Gastroesophageal sphincter (tissue), 4 donors: ENCODE measurements around the gene TBPL2. TPM values are rescaled to one million over a fixed set of nuclear protein-coding genes. Genes with fewer than 3 reads are reported as not detected.

ENCODE experiments used
- ATAC-seq: fragments of 150-250 bp; one replicate; pipeline ENCODE4 v1.9.1; 2016; ENCODE audit warnings: mild to moderate bottlenecking, moderate library complexity
- H3K27ac ChIP-seq, 4 donors: fragments of 200-600 bp; sonication (generic) in 3 of 4; 1 replicate in 3 of 4; 2 replicates in 1 of 4; pipeline ENCODE4 v1.5.1; 2016 to 2019
- H3K27me3 ChIP-seq: fragments of 200-600 bp; sonication (generic); one replicate; pipeline ENCODE4 v1.5.1; 2019
- H3K36me3 ChIP-seq, 2 donors: fragments of 200-600 bp; sonication (generic); one replicate each; pipeline ENCODE4 v1.5.1; 2019; ENCODE audit warnings: control low read depth in 1 of 2
- H3K4me1 ChIP-seq, 3 donors: fragments of 200-600 bp; sonication (generic); 1 replicate in 2 of 3; 2 replicates in 1 of 3; pipeline ENCODE4 v1.5.1; 2016 to 2019; ENCODE audit warnings: control low read depth in 2 of 3
- H3K4me3 ChIP-seq, 2 donors: fragments of 200-600 bp; sonication (generic); one replicate each; pipeline ENCODE4 v1.5.1; 2019; ENCODE audit warnings: mild to moderate bottlenecking in 1 of 2, moderate library complexity in 1 of 2
- H3K9me3 ChIP-seq, 3 donors: fragments of 200-600 bp; sonication (generic); one replicate each; pipeline ENCODE4 v1.5.1; 2017 to 2019; ENCODE audit warnings: control low read depth in 2 of 3
- EP300 ChIP-seq: sonication (generic); formaldehyde crosslinking; IDR thresholded peaks from one replicate; pipeline ENCODE4 v1.6.1; 2017; ENCODE audit warnings: antibody characterized with exemption, mild to moderate bottlenecking
- POLR2A ChIP-seq, 2 donors: fragments of 450-650 bp; IDR thresholded peaks; one replicate each; pipeline ENCODE4 v1.6.1; 2017; ENCODE audit warnings: antibody characterized with exemption in 2 of 2, mild to moderate bottlenecking in 2 of 2, moderate library complexity in 1 of 2
- POLR2AphosphoS5 ChIP-seq: sonication (generic); formaldehyde crosslinking; IDR thresholded peaks from one replicate; pipeline ENCODE4 v1.6.1; 2017; ENCODE audit warnings: antibody characterized with exemption
- WGBS, 2 donors: methylation state at CpG; one replicate each; pipeline ENCODE4 v1.1.5; 2018; ENCODE audit warnings: low coverage in 1 of 2; 5-methylcytosine and 5-hydroxymethylcytosine counted together
- total RNA-seq, 4 donors: library from RNA; depleted of rRNA; stranded (reverse); fragments of >200 nt; gene quantifications; one replicate each; pipeline ENCODE4 v1.1.0, GENCODE V29; 2016
- TF ChIP-seq, protein P1 (sequence below), 4 experiments: fragments of 200-600 bp in 2 of 4; fragments of 450-650 bp in 2 of 4; sonication (generic) in 1 of 4; IDR thresholded peaks; one replicate each; pipeline ENCODE4 v1.5.1; 2017 to 2019; ENCODE audit warnings: antibody characterized with exemption in 4 of 4, mild to moderate bottlenecking in 2 of 4, moderate library complexity in 2 of 4

The TBPL2 gene
- total RNA-seq, 4 donors from 2014 or later: not detected

DNA sequence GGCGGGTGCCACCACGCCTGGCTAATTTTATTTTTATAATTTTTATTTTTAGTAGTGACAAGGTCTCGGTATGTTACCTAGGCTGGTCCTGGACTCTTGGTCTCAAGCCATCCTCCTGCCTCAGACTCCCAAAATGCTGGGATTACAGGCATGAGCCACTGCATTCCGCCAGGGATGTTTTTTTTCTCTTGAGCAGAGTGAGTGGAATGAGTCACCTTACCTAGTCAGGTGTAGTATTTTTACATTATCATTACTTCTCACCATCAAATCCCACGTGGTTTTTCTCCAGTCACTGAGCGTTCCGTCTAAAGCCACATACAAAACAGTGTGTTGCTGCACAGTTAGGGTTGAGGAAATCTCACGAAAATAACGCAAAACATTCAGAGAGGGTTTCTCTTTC, 870 bp upstream of the TBPL2 start:
- Histone ChIP-seq H3K9me3 (no peaks in the 10 kb centered on the region), H3K27ac (no peak overlapping the region), H3K36me3 (no peaks in the 10 kb centered on the region), H3K4me1 (peaks cover 0 to 4% (median 0%) of the 10 kb centered on the region in 3 donors), H3K27me3 (peaks cover 31% of the 10 kb centered on the region), H3K4me3 (no peak overlapping the region)
- TF ChIP-seq POLR2AphosphoS5 (no peak), EP300 (no peak), POLR2A (IDR thresholded peaks at IDR 0.05) (no peak)
- TF ChIP-seq, protein P1, sequence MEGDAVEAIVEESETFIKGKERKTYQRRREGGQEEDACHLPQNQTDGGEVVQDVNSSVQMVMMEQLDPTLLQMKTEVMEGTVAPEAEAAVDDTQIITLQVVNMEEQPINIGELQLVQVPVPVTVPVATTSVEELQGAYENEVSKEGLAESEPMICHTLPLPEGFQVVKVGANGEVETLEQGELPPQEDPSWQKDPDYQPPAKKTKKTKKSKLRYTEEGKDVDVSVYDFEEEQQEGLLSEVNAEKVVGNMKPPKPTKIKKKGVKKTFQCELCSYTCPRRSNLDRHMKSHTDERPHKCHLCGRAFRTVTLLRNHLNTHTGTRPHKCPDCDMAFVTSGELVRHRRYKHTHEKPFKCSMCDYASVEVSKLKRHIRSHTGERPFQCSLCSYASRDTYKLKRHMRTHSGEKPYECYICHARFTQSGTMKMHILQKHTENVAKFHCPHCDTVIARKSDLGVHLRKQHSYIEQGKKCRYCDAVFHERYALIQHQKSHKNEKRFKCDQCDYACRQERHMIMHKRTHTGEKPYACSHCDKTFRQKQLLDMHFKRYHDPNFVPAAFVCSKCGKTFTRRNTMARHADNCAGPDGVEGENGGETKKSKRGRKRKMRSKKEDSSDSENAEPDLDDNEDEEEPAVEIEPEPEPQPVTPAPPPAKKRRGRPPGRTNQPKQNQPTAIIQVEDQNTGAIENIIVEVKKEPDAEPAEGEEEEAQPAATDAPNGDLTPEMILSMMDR (IDR thresholded peaks at IDR 0.05): no peak
- WGBS, 2 donors: 88 to 95% methylated on average over 5 to 9 of the region's 9 CpGs
- no peak for ATAC-seq

DNA sequence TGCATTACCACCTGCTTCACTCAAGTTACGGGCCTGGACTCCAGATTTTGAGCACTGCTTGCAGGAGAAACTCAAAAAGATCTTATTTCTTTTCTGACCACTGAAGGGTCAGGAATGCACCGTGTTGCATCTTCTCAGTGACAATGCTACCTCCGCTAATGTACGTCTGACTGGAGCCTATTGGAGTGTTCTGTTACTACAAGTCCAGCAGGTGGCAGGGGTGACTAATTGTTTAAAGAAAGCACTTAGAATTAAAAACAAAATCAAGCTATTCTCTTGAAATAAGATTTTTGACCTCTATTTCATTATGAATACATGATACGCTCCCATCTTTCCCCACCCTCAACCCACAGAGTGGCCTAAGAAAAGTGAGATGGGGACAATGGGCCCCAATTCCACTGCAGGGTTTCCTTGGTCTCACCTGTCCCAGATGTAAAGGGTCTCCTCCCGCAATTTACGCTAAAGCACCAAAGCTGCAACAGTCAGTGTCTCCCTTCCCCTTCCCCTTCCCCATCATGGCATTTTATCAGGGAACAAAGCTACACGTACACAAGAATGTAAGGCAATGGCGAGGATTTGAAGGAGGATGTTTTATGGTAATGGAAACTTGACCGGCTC, 2.2 kb downstream of the TBPL2 start:
- no peak for ATAC-seq
- 34 to 35% methylated on average over 5 to 10 of the region's 10 CpGs for WGBS, 2 donors
- TF ChIP-seq, protein P1 (IDR thresholded peaks at IDR 0.05): peak in 3 of 4 experiments; percentile 26 to 49 (median 36)
- no peak for TF ChIP-seq POLR2AphosphoS5

DNA sequence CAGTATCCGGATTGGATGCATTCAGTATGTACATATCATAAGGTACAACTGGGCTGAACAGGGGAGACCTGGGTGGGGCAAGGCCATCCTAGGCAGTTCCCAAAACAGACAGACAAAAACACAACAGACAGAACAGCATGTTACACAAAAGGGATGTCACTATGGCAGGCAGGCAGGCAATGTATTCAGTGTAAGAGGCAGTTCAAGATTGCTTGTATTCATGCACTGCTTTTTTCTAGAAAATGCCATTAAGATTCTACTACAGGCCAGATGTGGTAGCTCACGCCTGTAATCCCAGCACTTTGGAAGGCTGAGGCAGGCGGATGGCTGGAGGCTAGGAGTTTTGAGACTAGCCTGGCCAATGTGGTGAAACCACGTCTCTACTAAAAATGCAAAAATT, 3.5 kb downstream of the TBPL2 start:
- no peaks in the 10 kb centered on the region for H3K4me1 ChIP-seq
- H3K36me3 ChIP-seq: no peaks in the 10 kb centered on the region
- no peak overlapping the region for H3K4me3 ChIP-seq
- ATAC-seq: no peak
- H3K9me3 ChIP-seq: no peaks in the 10 kb centered on the region
- WGBS, 2 donors: 60 to 80% methylated on average over 1 of the region's 4 CpGs
- TF ChIP-seq EP300 (no peak), POLR2A (IDR thresholded peaks at IDR 0.05) (no peak), POLR2AphosphoS5 (no peak)
- TF ChIP-seq, protein P1 (IDR thresholded peaks at IDR 0.05): no peak
- H3K27me3 ChIP-seq: peaks cover 31% of the 10 kb centered on the region
- no peak overlapping the region for H3K27ac ChIP-seq

More for the DNA sequence above, 2.2 kb downstream of the TBPL2 start:
- no peaks in the 10 kb centered on the region for H3K36me3 ChIP-seq
- peaks cover 31% of the 10 kb centered on the region for H3K27me3 ChIP-seq
- H3K4me1 ChIP-seq: no peaks in the 10 kb centered on the region
- no peak overlapping the region for H3K27ac ChIP-seq
- no peaks in the 10 kb centered on the region for H3K9me3 ChIP-seq
- no peak overlapping the region for H3K4me3 ChIP-seq

DNA sequence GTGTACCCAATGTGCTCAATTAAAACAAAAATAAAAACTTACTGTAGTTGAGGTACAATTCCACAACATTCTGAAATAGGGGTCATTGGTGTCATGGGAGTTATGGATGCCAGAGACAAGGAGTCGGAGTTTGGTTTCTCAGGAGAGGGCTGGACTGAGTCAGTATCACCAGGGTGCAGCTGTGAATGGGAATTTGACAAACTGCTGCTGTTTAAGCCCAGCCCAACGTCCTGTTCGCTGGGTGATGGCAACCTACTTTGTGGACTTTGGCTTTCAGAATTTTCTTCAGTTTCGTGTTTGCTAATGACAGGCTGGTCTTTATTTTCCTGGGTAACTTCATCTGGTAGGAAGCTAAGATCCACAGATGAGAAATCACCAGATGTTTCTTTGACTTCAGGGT, 3.9 kb downstream of the TBPL2 start:
- WGBS, 2 donors: 19 to 44% methylated on average over 3 to 4 of the region's 4 CpGs
- no peak overlapping the region for H3K4me3 ChIP-seq
- H3K9me3 ChIP-seq: no peaks in the 10 kb centered on the region
- H3K27ac ChIP-seq: no peak overlapping the region
- no peak for ATAC-seq
- TF ChIP-seq POLR2AphosphoS5: no peak
- H3K4me1 ChIP-seq: no peaks in the 10 kb centered on the region
- H3K27me3 ChIP-seq: peaks cover 31% of the 10 kb centered on the region
- H3K36me3 ChIP-seq: no peaks in the 10 kb centered on the region

DNA sequence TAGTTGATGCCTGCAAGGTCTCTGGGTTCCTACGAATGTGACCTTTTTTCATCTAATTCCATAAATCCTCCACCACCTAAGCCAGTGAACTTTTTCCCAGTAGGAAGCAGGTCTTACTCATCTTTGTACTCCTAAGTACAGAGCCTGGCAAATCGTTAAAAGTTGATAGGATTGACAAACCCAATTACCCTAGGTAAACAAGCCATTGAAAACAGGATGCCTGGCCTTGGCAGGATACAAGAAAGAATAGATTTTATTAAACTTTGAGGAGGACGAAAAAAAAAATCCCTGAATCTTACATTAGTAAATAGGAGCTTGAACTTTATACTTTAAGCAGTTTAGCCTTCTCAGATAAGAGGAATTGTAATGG, 5.6 kb downstream of the TBPL2 start:
- Histone ChIP-seq H3K9me3 (no peaks in the 10 kb centered on the region), H3K4me3 (no peak overlapping the region), H3K27ac (no peak overlapping the region), H3K27me3 (peaks cover 17% of the 10 kb centered on the region), H3K4me1 (no peaks in the 10 kb centered on the region), H3K36me3 (no peaks in the 10 kb centered on the region)
- TF ChIP-seq POLR2A (IDR thresholded peaks at IDR 0.05) (no peak), POLR2AphosphoS5 (no peak), EP300 (no peak)
- TF ChIP-seq, protein P1 (IDR thresholded peaks at IDR 0.05): no peak
- no peak for ATAC-seq
- WGBS, 2 donors: 35 to 39% methylated on average over 3 of the region's 3 CpGs
